ENCODE measurements around the gene SPO11. TPM values are rescaled to one million over a fixed set of nuclear protein-coding genes. Genes with fewer than 3 reads are reported as not detected.

Gene SPO11
- not detected for total RNA-seq

- DNase-seq, result no peak
Measured at GRCh38 chr20:57329608-57330221, at the start of gene SPO11. SPO11 (plus strand) TSS chr20:57329803; CDS start chr20:57329868, 65 bp downstream.

GRCh38 chr20:57280221-57280620 lies 49.4 kb upstream of the SPO11 start:
- DNase-seq, result no peak

GRCh38 chr20:57281900-57282299 lies 47.7 kb upstream of the SPO11 start:
- DNase-seq, result no peak

GRCh38 chr20:57282670-57283361 lies 46.8 kb upstream of the SPO11 start:
- no peak for DNase-seq

GRCh38 chr20:57283860-57284259 lies 45.7 kb upstream of the SPO11 start:
- DNase-seq, result no peak

GRCh38 chr20:57287007-57287880 lies 42.4 kb upstream of the SPO11 start:
- no peak for DNase-seq

- DNase-seq, result no peak
Measured at GRCh38 chr20:57287901-57288300, 41.7 kb upstream of the SPO11 start.

GRCh38 chr20:57288651-57289277 lies 40.8 kb upstream of the SPO11 start:
- no peak for DNase-seq

GRCh38 chr20:57289391-57290177 lies 40.0 kb upstream of the SPO11 start:
- DNase-seq, result no peak

- no peak for DNase-seq
Measured at GRCh38 chr20:57290178-57290484, 39.5 kb upstream of the SPO11 start.

- no peak for DNase-seq
Measured at GRCh38 chr20:57291003-57291402, 38.6 kb upstream of the SPO11 start.

GRCh38 chr20:57291694-57292093 lies 37.9 kb upstream of the SPO11 start:
- DNase-seq, result no peak

GRCh38 chr20:57292611-57293010 lies 37.0 kb upstream of the SPO11 start:
- no peak for DNase-seq

- no peak for DNase-seq
Measured at GRCh38 chr20:57293995-57294394, 35.6 kb upstream of the SPO11 start.

GRCh38 chr20:57294550-57294949 lies 35.1 kb upstream of the SPO11 start:
- DNase-seq, result no peak

- DNase-seq, result no peak
Measured at GRCh38 chr20:57298457-57298856, 31.1 kb upstream of the SPO11 start.

- DNase-seq, result no peak
Measured at GRCh38 chr20:57301026-57301425, 28.6 kb upstream of the SPO11 start.

- DNase-seq, result no peak
Measured at GRCh38 chr20:57306747-57307146, 22.9 kb upstream of the SPO11 start.

- no peak for DNase-seq
Measured at GRCh38 chr20:57308451-57309271, 20.9 kb upstream of the SPO11 start.

- no peak for DNase-seq
Measured at GRCh38 chr20:57309544-57310115, 20.0 kb upstream of the SPO11 start.

- DNase-seq, result no peak
Measured at GRCh38 chr20:57310821-57311514, 18.6 kb upstream of the SPO11 start.

Data from effector CD4-positive, alpha-beta T cell (primary cell).